IPS-18a (cell line): ENCODE measurements around the gene HOXC10.
A peak's percentile ranks its signal among the peaks of the same experiment; 100 is the strongest.

ENCODE experiments used
- H3K27ac ChIP-seq: one replicate; pipeline ENCODE4 v1.5.1; 2013; ENCODE audit warnings: low read length
- H3K27me3 ChIP-seq: one replicate; pipeline ENCODE4 v1.6.1; 2013; ENCODE audit warnings: mild to moderate bottlenecking, low read length; ENCODE audit not compliant: control insufficient read depth, insufficient read depth
- H3K36me3 ChIP-seq: one replicate; pipeline ENCODE4 v1.6.1; 2013; ENCODE audit warnings: low read depth, low read length; ENCODE audit not compliant: control insufficient read depth
- H3K4me1 ChIP-seq: one replicate; pipeline ENCODE4 v1.6.1; 2013; ENCODE audit warnings: low read depth, low read length; ENCODE audit not compliant: control insufficient read depth
- H3K4me3 ChIP-seq: one replicate; pipeline ENCODE4 v1.5.1; 2013; ENCODE audit warnings: low read length
- H3K9ac ChIP-seq: one replicate; pipeline ENCODE4 v1.6.1; 2013; ENCODE audit warnings: mild to moderate bottlenecking, low read length, moderate library complexity
- H3K9me3 ChIP-seq: one replicate; pipeline ENCODE4 v1.6.1; 2013; ENCODE audit warnings: low read depth, low read length; ENCODE audit not compliant: control insufficient read depth

HOXC10 gene

GRCh38 chr12:53984901-53985691, at the start of gene HOXC10:
TSS of gene HOXC10 (plus strand) at chr12:53985146. CDS start at chr12:53985260, 114 bp downstream.
- H3K27ac ChIP-seq, result no peak within 1 kb of the TSS
- no peak within 1 kb of the TSS for H3K9ac ChIP-seq
- no peaks in the 10 kb centered on the region for H3K36me3 ChIP-seq
- no peaks in the 10 kb centered on the region for H3K4me1 ChIP-seq
- H3K9me3 ChIP-seq, result no peaks in the 10 kb centered on the region
- H3K27me3 ChIP-seq, result peaks cover 100% of the 10 kb centered on the region
- H3K4me3 ChIP-seq, result peak within 1 kb of the TSS; percentile 6

GRCh38 chr12:53935383-53936341, 49.3 kb upstream of the HOXC10 start:
- no peaks in the 10 kb centered on the region for H3K36me3 ChIP-seq
- H3K9me3 ChIP-seq, result no peaks in the 10 kb centered on the region
- H3K27ac ChIP-seq, result no peak overlapping the region
- H3K4me3 ChIP-seq, result no peak overlapping the region
- no peak overlapping the region for H3K9ac ChIP-seq
- peaks cover 100% of the 10 kb centered on the region for H3K27me3 ChIP-seq
- no peaks in the 10 kb centered on the region for H3K4me1 ChIP-seq

- Histone ChIP-seq H3K27ac (no peak overlapping the region), H3K4me1 (no peaks in the 10 kb centered on the region), H3K9me3 (no peaks in the 10 kb centered on the region), H3K9ac (no peak overlapping the region), H3K36me3 (no peaks in the 10 kb centered on the region), H3K27me3 (peaks cover 100% of the 10 kb centered on the region), H3K4me3 (no peak overlapping the region)
Measured at GRCh38 chr12:53937099-53937498, 47.8 kb upstream of the HOXC10 start.

GRCh38 chr12:53937596-53938325, 47.2 kb upstream of the HOXC10 start:
- H3K4me1 ChIP-seq, result no peaks in the 10 kb centered on the region
- no peaks in the 10 kb centered on the region for H3K36me3 ChIP-seq
- H3K27me3 ChIP-seq, result peaks cover 100% of the 10 kb centered on the region
- no peak overlapping the region for H3K9ac ChIP-seq
- H3K4me3 ChIP-seq, result no peak overlapping the region
- no peaks in the 10 kb centered on the region for H3K9me3 ChIP-seq
- H3K27ac ChIP-seq, result no peak overlapping the region

- Histone ChIP-seq H3K4me1 (no peaks in the 10 kb centered on the region), H3K36me3 (no peaks in the 10 kb centered on the region), H3K9ac (no peak within 1 kb of the TSS), H3K27me3 (peaks cover 100% of the 10 kb centered on the region), H3K9me3 (no peaks in the 10 kb centered on the region), H3K4me3 (no peak within 1 kb of the TSS), H3K27ac (no peak within 1 kb of the TSS)
Measured at GRCh38 chr12:53938326-53939140, 46.4 kb upstream of the HOXC10 start, which contains the start of gene HOXC13. TSS of gene HOXC13 (plus strand) at chr12:53938831. CDS start at chr12:53938907, 76 bp downstream.

- H3K4me3 ChIP-seq, result no peak overlapping the region
- H3K9me3 ChIP-seq, result no peaks in the 10 kb centered on the region
- H3K4me1 ChIP-seq, result no peaks in the 10 kb centered on the region
- no peak overlapping the region for H3K27ac ChIP-seq
- H3K9ac ChIP-seq, result no peak overlapping the region
- H3K27me3 ChIP-seq, result peaks cover 100% of the 10 kb centered on the region
- H3K36me3 ChIP-seq, result no peaks in the 10 kb centered on the region
Measured at GRCh38 chr12:53939141-53940108, 45.5 kb upstream of the HOXC10 start.

- H3K4me1 ChIP-seq, result no peaks in the 10 kb centered on the region
- H3K27me3 ChIP-seq, result peaks cover 100% of the 10 kb centered on the region
- no peak overlapping the region for H3K27ac ChIP-seq
- no peaks in the 10 kb centered on the region for H3K9me3 ChIP-seq
- no peak overlapping the region for H3K9ac ChIP-seq
- H3K4me3 ChIP-seq, result no peak overlapping the region
- no peaks in the 10 kb centered on the region for H3K36me3 ChIP-seq
Measured at GRCh38 chr12:53940443-53941014, 44.4 kb upstream of the HOXC10 start.

- Histone ChIP-seq H3K36me3 (no peaks in the 10 kb centered on the region), H3K4me1 (no peaks in the 10 kb centered on the region), H3K27ac (no peak overlapping the region), H3K9ac (no peak overlapping the region), H3K4me3 (no peak overlapping the region), H3K9me3 (no peaks in the 10 kb centered on the region), H3K27me3 (peaks cover 100% of the 10 kb centered on the region)
Measured at GRCh38 chr12:53941187-53941586, 43.8 kb upstream of the HOXC10 start.

- Histone ChIP-seq H3K4me1 (no peaks in the 10 kb centered on the region), H3K27ac (no peak overlapping the region), H3K9ac (no peak overlapping the region), H3K9me3 (no peaks in the 10 kb centered on the region), H3K4me3 (no peak overlapping the region), H3K27me3 (peaks cover 100% of the 10 kb centered on the region), H3K36me3 (no peaks in the 10 kb centered on the region)
Measured at GRCh38 chr12:53941750-53942149, 43.2 kb upstream of the HOXC10 start.
